PC-9 (cell line): Measurements from ENCODE around the gene SHROOM3. TPM values are rescaled to one million over a fixed set of nuclear protein-coding genes. Genes with fewer than 3 reads are reported as not detected.

ENCODE experiments used
- BruUV-seq: library from RNA; stranded (reverse); fragments of 400-500 nt; replicated peaks from 2 replicates; lab custom pipeline; 2021; lab: Mats Ljungman, UMichigan
- CTCF ChIA-PET: fragments of 300-600 bp; sonication (Branson Sonifier 250); formaldehyde crosslinking; loops from one replicate; lab custom pipeline; 2022; ENCODE audit warnings: antibody characterized with exemption; lab: Charles Lee
- POLR2A ChIA-PET: fragments of 300-600 bp; sonication (Branson Sonifier 250); formaldehyde crosslinking; loops from one replicate; lab custom pipeline; 2022; ENCODE audit warnings: antibody characterized with exemption; ENCODE audit not compliant: unreplicated experiment; lab: Charles Lee
- DNase-seq, 2 experiments: peaks; one replicate each; pipeline versions ENCODE4 v3.0.0 to v3.0.0-alpha.2; 2015 to 2022; ENCODE audit warnings: mixed read lengths in 1 of 2
- H2AFZ ChIP-seq: fragments of 200-600 bp; sonication (generic); 2 replicates; pipeline ENCODE4 v1.8.1; 2017; ENCODE audit warnings: antibody characterized with exemption
- H3F3A ChIP-seq: fragments of 200-600 bp; sonication (generic); 2 replicates; pipeline ENCODE4 v1.8.1; 2017; ENCODE audit warnings: antibody characterized with exemption, mild to moderate bottlenecking, low read depth; ENCODE audit not compliant: insufficient read depth
- H3K27ac ChIP-seq: fragments of 200-600 bp; sonication (generic); 2 replicates; pipeline ENCODE4 v1.6.1; 2016; ENCODE audit warnings: mixed run types
- H3K27me3 ChIP-seq: fragments of 200-600 bp; sonication (generic); 2 replicates; pipeline ENCODE4 v1.6.1; 2016; ENCODE audit warnings: low read depth, mixed run types; ENCODE audit not compliant: insufficient read depth
- H3K36me3 ChIP-seq: fragments of 200-600 bp; sonication (generic); 2 replicates; pipeline ENCODE4 v1.6.1; 2016; ENCODE audit warnings: low read depth, mixed run types
- H3K4me1 ChIP-seq: fragments of 200-600 bp; sonication (generic); replicated peaks from 2 replicates; pipeline ENCODE4 v1.6.1; 2016; ENCODE audit warnings: mixed run types; ENCODE audit not compliant: insufficient read depth
- H3K4me2 ChIP-seq: fragments of 200-600 bp; sonication (generic); 2 replicates; pipeline ENCODE4 v1.6.1; 2017; ENCODE audit warnings: mixed run types
- H3K4me3 ChIP-seq: fragments of 200-600 bp; sonication (generic); 2 replicates; pipeline ENCODE4 v1.6.1; 2016; ENCODE audit warnings: mixed run types
- H3K79me2 ChIP-seq: fragments of 200-600 bp; sonication (generic); 2 replicates; pipeline ENCODE4 v1.6.1; 2017; ENCODE audit warnings: low read depth, mixed run types
- H3K9me2 ChIP-seq: fragments of 200-600 bp; sonication (generic); 2 replicates; pipeline ENCODE4 v1.8.1; 2017; ENCODE audit warnings: mild to moderate bottlenecking; ENCODE audit not compliant: insufficient read depth
- H3K9me3 ChIP-seq: fragments of 200-600 bp; sonication (generic); 2 replicates; pipeline ENCODE4 v1.8.1; 2016; ENCODE audit warnings: low read depth; ENCODE audit not compliant: insufficient read depth
- H4K20me1 ChIP-seq: fragments of 200-600 bp; sonication (generic); 2 replicates; pipeline ENCODE4 v1.8.1; 2017; ENCODE audit not compliant: insufficient read depth
- EZH2 ChIP-seq: fragments of 200-600 bp; sonication (generic); IDR thresholded peaks from 2 replicates; pipeline ENCODE4 v1.8.0; 2017; ENCODE audit warnings: antibody characterized with exemption, low read depth
- intact Hi-C: fragments of 100-400 bp; cut with micrococcal nuclease; formaldehyde crosslinking; loops from one replicate; pipeline ENCODE4 v1.10.0; 2022; ENCODE audit not compliant: unreplicated experiment
- total RNA-seq: library from RNA; stranded (reverse); gene quantifications from 2 replicates; pipeline ENCODE4 v1.2.3, GENCODE V29; 2021
- TF ChIP-seq, protein P1 (sequence below): fragments of 200-600 bp; sonication (generic); conservative IDR thresholded peaks from 2 replicates; pipeline ENCODE4 v1.6.1; 2017; ENCODE audit warnings: mixed run types, antibody characterized with exemption, mild to moderate bottlenecking, moderate library complexity

The SHROOM3 gene
- total RNA-seq, 1 experiment from 2014 or later: 44.3 TPM

GRCh38 chr4:76610751-76611547 is 175.9 kb downstream of the SHROOM3 start:
- H4K20me1 ChIP-seq: no peaks in the 10 kb centered on the region
- no peak overlapping the region for H3K27ac ChIP-seq
- no peaks in the 10 kb centered on the region for H3K9me3 ChIP-seq
- intact Hi-C loops: loop anchor here (2.0 kb wide), 1 partner anchor 20 kb away; no protein-coding TSS in a partner anchor
- no peak overlapping the region for H3K4me2 ChIP-seq
- BruUV-seq: no TSS peak
- H3K4me1 ChIP-seq: no peaks in the 10 kb centered on the region
- no peak overlapping the region for H3K4me3 ChIP-seq
- H3F3A ChIP-seq: no peaks in the 10 kb centered on the region
- H3K36me3 ChIP-seq: no peaks in the 10 kb centered on the region
- no peak for DNase-seq
- TF ChIP-seq, protein P1, sequence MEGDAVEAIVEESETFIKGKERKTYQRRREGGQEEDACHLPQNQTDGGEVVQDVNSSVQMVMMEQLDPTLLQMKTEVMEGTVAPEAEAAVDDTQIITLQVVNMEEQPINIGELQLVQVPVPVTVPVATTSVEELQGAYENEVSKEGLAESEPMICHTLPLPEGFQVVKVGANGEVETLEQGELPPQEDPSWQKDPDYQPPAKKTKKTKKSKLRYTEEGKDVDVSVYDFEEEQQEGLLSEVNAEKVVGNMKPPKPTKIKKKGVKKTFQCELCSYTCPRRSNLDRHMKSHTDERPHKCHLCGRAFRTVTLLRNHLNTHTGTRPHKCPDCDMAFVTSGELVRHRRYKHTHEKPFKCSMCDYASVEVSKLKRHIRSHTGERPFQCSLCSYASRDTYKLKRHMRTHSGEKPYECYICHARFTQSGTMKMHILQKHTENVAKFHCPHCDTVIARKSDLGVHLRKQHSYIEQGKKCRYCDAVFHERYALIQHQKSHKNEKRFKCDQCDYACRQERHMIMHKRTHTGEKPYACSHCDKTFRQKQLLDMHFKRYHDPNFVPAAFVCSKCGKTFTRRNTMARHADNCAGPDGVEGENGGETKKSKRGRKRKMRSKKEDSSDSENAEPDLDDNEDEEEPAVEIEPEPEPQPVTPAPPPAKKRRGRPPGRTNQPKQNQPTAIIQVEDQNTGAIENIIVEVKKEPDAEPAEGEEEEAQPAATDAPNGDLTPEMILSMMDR: no peak
- TF ChIP-seq EZH2: no peak
- H2AFZ ChIP-seq: no peak overlapping the region
- ChIA-PET CTCF (no interaction called here), POLR2A (no interaction called here)
- H3K79me2 ChIP-seq: no peaks in the 10 kb centered on the region
- H3K27me3 ChIP-seq: no peaks in the 10 kb centered on the region
- H3K9me2 ChIP-seq: no peaks in the 10 kb centered on the region

- POLR2A ChIA-PET: interaction anchor here (0.5 to 0.6 kb wide), 2 partner anchors 16 to 65 kb away, joined by 3 to 36 read pairs; no protein-coding TSS in a partner anchor
- Histone ChIP-seq H3K4me3 (no peak overlapping the region), H3K4me2 (no peak overlapping the region), H3F3A (no peaks in the 10 kb centered on the region), H3K79me2 (no peaks in the 10 kb centered on the region), H4K20me1 (no peaks in the 10 kb centered on the region), H3K27me3 (no peaks in the 10 kb centered on the region), H3K36me3 (no peaks in the 10 kb centered on the region), H2AFZ (no peak overlapping the region), H3K9me2 (no peaks in the 10 kb centered on the region), H3K27ac (no peak overlapping the region), H3K9me3 (no peaks in the 10 kb centered on the region), H3K4me1 (no peaks in the 10 kb centered on the region)
- DNase-seq: no peak
- intact Hi-C loops: loop anchor here (2.0 kb wide), 1 partner anchor 21 kb away; no protein-coding TSS in a partner anchor
- TF ChIP-seq EZH2: no peak
- TF ChIP-seq, protein P1: no peak
- no TSS peak for BruUV-seq
- CTCF ChIA-PET: no interaction called here
Observed at GRCh38 chr4:76611616-76612207, 176.7 kb downstream of the SHROOM3 start.

GRCh38 chr4:76614589-76614988 is 179.6 kb downstream of the SHROOM3 start:
- ChIA-PET POLR2A (no interaction called here), CTCF (no interaction called here)
- no peaks in the 10 kb centered on the region for H3K4me1 ChIP-seq
- H3F3A ChIP-seq: no peaks in the 10 kb centered on the region
- H3K4me3 ChIP-seq: no peak overlapping the region
- no peaks in the 10 kb centered on the region for H3K9me2 ChIP-seq
- intact Hi-C loops: no loop called here
- H3K4me2 ChIP-seq: no peak overlapping the region
- no peak overlapping the region for H2AFZ ChIP-seq
- H3K79me2 ChIP-seq: no peaks in the 10 kb centered on the region
- no peaks in the 10 kb centered on the region for H4K20me1 ChIP-seq
- no peaks in the 10 kb centered on the region for H3K27me3 ChIP-seq
- no peak overlapping the region for H3K27ac ChIP-seq
- no TSS peak for BruUV-seq
- no peak for TF ChIP-seq EZH2
- TF ChIP-seq, protein P1: no peak
- DNase-seq: no peak
- no peaks in the 10 kb centered on the region for H3K9me3 ChIP-seq
- no peaks in the 10 kb centered on the region for H3K36me3 ChIP-seq
